Activated CD8-positive, alpha-beta memory T cell treated with anti-CD3 and anti-CD28 coated beads for 4 hours (primary cell): ENCODE results near the gene MAP4K4.
"Not testable (repeated sequence)": the region's sequence is repeated elsewhere in the genome, so short reads cannot be mapped to it uniquely, and the experiment has no call there.

Experiments
- DNase-seq, 2 donors: peaks; one replicate each; pipeline ENCODE4 v3.0.0-alpha.2; 2020; ENCODE audit warnings: low read depth in 2 of 2

Gene MAP4K4

GRCh38 chr2:101905746-101906336 lies 208.3 kb downstream of the MAP4K4 start:
- DNase-seq = no peak

- no peak for DNase-seq
Observed at GRCh38 chr2:101909760-101910159, 212.3 kb downstream of the MAP4K4 start.

GRCh38 chr2:101912545-101912944 lies 215.0 kb downstream of the MAP4K4 start:
- no peak for DNase-seq

GRCh38 chr2:101921319-101921952 lies 223.9 kb downstream of the MAP4K4 start:
- no peak for DNase-seq

GRCh38 chr2:101921953-101922325 lies 224.4 kb downstream of the MAP4K4 start:
- DNase-seq = no peak

GRCh38 chr2:101924311-101924710 lies 226.8 kb downstream of the MAP4K4 start:
- DNase-seq = not testable (repeated sequence)

GRCh38 chr2:101930019-101930418 lies 232.5 kb downstream of the MAP4K4 start:
- no peak for DNase-seq

GRCh38 chr2:101930847-101931246 lies 233.3 kb downstream of the MAP4K4 start:
- DNase-seq = no peak

GRCh38 chr2:101931402-101931801 lies 233.9 kb downstream of the MAP4K4 start:
- DNase-seq = no peak

GRCh38 chr2:101935764-101936163 lies 238.3 kb downstream of the MAP4K4 start:
- DNase-seq = not testable (repeated sequence)

GRCh38 chr2:101942851-101943250 lies 245.3 kb downstream of the MAP4K4 start:
- DNase-seq = no peak
